Stimulated activated CD8-positive, alpha-beta memory T cell treated with anti-CD3 and anti-CD28 coated beads, Interleukin-4, amount 100 ng/mL, for 1 hour (primary cell): ENCODE results near the gene RUNDC1.
A peak's percentile ranks its signal among the peaks of the same experiment; 100 is the strongest.
"Not testable (repeated sequence)": the region's sequence is repeated elsewhere in the genome, so short reads cannot be mapped to it uniquely, and the experiment has no call there.

Experiments
- DNase-seq, 2 donors: peaks; one replicate each; pipeline ENCODE4 v3.0.0-alpha.2; 2020; ENCODE audit warnings: low read depth in 2 of 2, low spot score in 1 of 2

RUNDC1 gene

GRCh38 chr17:42989726-42990652, 9.6 kb downstream of the RUNDC1 start:
- DNase-seq = no peak

GRCh38 chr17:42991471-42991870, 11.1 kb downstream of the RUNDC1 start:
- no peak for DNase-seq

GRCh38 chr17:42992872-42993271, 12.5 kb downstream of the RUNDC1 start:
- DNase-seq = no peak

GRCh38 chr17:42993913-42994312, 13.5 kb downstream of the RUNDC1 start:
- not testable (repeated sequence) for DNase-seq

GRCh38 chr17:42997390-42997983, 17.1 kb downstream of the RUNDC1 start:
- no peak for DNase-seq

- peak; percentile 93 to 95 for DNase-seq
Measured at GRCh38 chr17:42997984-42998938, 17.9 kb downstream of the RUNDC1 start, which contains the start of gene RPL27. TSS of gene RPL27 (plus strand) at chr17:42998419. CDS start at chr17:42998751, 332 bp downstream.

GRCh38 chr17:42999003-42999525, 18.7 kb downstream of the RUNDC1 start:
- no peak for DNase-seq

- DNase-seq = not testable (repeated sequence)
Measured at GRCh38 chr17:43000894-43001293, 20.5 kb downstream of the RUNDC1 start.

GRCh38 chr17:43003542-43004172, 23.3 kb downstream of the RUNDC1 start:
- no peak for DNase-seq

GRCh38 chr17:43006639-43007551, 26.5 kb downstream of the RUNDC1 start, which contains the start of gene IFI35:
TSS of gene IFI35 (plus strand) at chr17:43006784. CDS start at chr17:43006948, 164 bp downstream.
- DNase-seq = peak; percentile 53 to 77

- no peak for DNase-seq
Measured at GRCh38 chr17:43010667-43011308, 30.4 kb downstream of the RUNDC1 start.

GRCh38 chr17:43011728-43012472, 31.5 kb downstream of the RUNDC1 start:
- no peak for DNase-seq

- no peak for DNase-seq
Measured at GRCh38 chr17:43013296-43013695, 32.9 kb downstream of the RUNDC1 start.

- no peak for DNase-seq
Measured at GRCh38 chr17:43014020-43014648, 33.8 kb downstream of the RUNDC1 start.

GRCh38 chr17:43014649-43015542, 34.5 kb downstream of the RUNDC1 start:
- DNase-seq = no peak

- DNase-seq = no peak
Measured at GRCh38 chr17:43015579-43015978, 35.2 kb downstream of the RUNDC1 start.

GRCh38 chr17:43016216-43016615, 35.9 kb downstream of the RUNDC1 start:
- no peak for DNase-seq
